K562 treated with DMSO at 1 percent for 12 hours (cell line): ENCODE data around the gene STARD9. TPM values are rescaled to one million over a fixed set of nuclear protein-coding genes. Genes with fewer than 3 reads are reported as not detected.

Source experiments
- total RNA-seq: library from RNA; unstranded; fragments of 300-600 nt; gene quantifications from 2 replicates; pipeline ENCODE4 v1.2.3, GENCODE V29; 2022; ENCODE audit not compliant: insufficient read depth

STARD9 gene
- total RNA-seq, result 1.8 and 11.1 TPM in 2 replicates

GRCh38 chr15:42575188-42576039 lies at the start of gene STARD9:
TSS of gene STARD9 (plus strand) at chr15:42575606. CDS start at chr15:42575716, 110 bp downstream.

DNA sequence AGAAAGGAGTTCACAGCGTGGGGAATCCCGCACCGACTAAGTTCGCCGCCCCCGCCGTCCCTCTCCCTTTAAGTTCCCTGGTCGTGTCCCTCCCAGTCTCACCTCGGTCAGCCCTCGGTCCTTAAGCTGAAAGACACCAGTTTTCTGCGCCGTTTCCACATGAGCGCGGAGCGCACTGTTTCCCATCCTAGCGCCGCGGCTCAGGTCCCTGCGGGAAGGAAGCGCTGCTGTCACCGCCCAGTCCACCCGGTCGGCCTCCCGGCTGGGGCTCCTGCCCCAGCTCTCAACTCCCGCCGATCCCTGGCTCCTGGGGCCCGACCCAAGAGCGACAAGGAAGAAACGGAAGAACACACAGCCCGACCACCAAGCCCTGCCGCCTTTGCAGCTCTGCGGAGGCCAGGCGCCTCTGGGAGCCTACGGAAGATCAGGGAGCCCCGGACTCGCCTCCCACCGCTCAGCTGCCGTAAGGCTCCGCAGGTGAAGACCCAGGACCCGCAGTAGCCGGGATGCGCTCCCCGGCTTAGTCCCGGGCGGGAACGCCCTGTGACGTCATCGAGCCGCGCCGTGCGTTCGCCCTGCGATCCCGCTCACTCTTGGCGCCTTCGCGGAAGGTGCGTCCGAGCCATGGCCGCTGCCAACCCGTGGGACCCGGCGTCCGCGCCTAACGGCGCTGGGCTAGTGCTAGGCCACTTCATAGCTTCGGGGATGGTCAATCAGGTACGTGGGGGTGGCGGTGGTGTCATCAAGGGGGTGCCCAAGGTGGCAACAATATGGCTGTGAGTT lies 27.0 kb upstream of the STARD9 start, which contains the start of the genes HAUS2 and LRRC57:
Gene HAUS2 (plus strand): TSS at position 590 of the 783 bp plus-strand sequence. CDS start 35 bp downstream, at position 625.
Gene LRRC57 (minus strand): TSS at position 545 of the 783 bp plus-strand sequence. CDS start 359 bp downstream, at position 186.

GRCh38 chr15:42736793-42737528 lies 161.6 kb downstream of the STARD9 start, which contains the start of gene CDAN1:
TSS of gene CDAN1 (minus strand) at chr15:42737128. CDS start at chr15:42737102, 26 bp downstream.

Other genes with a start within 250 kb of the STARD9 start
- gene CAPN3, start 216.1 kb upstream of the STARD9 start, total RNA-seq, result 0.73 and 1.0 TPM in 2 replicates
- gene ZNF106, start 84.5 kb upstream of the STARD9 start, total RNA-seq, result 6.4 and 35.7 TPM in 2 replicates
- gene SNAP23, start 80.0 kb upstream of the STARD9 start, total RNA-seq, result 41.8 and 97.8 TPM in 2 replicates
- 12.1 and 20.9 TPM in 2 replicates for gene LRRC57, start 26.8 kb upstream of the STARD9 start, total RNA-seq
- gene HAUS2, start 26.8 kb upstream of the STARD9 start, total RNA-seq, result 16.2 and 40.7 TPM in 2 replicates
- 14.2 and 30.0 TPM in 2 replicates for gene CDAN1, start 161.5 kb downstream of the STARD9 start, total RNA-seq